ENCODE results near the gene SSBP3.
"Not testable (repeated sequence)": the region's sequence is repeated elsewhere in the genome, so short reads cannot be mapped to it uniquely, and the experiment has no call there.

Gene SSBP3

DNA sequence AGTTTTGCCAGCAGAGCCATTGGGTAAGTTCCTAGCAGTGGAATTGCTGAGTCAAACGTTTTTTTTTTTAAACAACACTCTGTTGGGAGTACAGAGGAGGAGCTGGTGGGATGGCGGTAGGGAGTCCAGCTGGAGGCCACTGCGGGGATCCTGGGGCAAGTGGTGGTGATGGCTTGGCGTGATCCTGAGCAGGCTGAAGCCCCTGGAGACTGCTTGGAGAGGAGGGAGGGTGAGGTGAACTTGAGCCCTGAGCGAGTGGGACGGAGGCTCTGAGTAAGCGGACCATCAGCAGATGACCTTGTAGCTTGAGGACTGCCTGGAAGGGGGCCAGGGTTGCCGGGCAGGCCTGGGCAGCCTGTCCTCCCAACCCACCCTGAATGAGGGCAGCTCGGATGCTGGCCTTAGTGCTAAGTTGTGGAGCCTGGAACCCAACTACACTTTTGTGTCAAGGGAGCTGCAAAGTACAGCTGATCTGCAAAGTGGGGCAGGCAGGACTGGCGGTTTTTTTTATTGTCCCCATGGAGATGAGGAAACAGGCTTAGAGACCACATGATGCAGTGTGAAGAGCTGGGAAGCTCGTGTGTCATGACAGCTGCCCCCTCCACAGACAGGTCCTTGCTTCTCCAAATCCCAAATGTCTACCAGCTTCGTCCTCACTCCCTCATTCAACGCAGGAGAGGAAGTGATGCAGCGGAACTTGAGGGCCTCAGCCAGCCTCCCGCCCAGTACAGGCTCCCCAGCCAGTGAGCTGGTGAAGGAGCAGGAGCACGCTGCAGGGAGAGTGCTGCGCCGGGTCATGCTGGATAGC lies 186.0 kb downstream of the SSBP3 start:
- no peak for DNase-seq (ENCODE audit: low read depth)

GRCh38 chr1:54219688-54220003 lies 186.5 kb downstream of the SSBP3 start:
- no peak for DNase-seq (ENCODE audit: low read depth)

DNA sequence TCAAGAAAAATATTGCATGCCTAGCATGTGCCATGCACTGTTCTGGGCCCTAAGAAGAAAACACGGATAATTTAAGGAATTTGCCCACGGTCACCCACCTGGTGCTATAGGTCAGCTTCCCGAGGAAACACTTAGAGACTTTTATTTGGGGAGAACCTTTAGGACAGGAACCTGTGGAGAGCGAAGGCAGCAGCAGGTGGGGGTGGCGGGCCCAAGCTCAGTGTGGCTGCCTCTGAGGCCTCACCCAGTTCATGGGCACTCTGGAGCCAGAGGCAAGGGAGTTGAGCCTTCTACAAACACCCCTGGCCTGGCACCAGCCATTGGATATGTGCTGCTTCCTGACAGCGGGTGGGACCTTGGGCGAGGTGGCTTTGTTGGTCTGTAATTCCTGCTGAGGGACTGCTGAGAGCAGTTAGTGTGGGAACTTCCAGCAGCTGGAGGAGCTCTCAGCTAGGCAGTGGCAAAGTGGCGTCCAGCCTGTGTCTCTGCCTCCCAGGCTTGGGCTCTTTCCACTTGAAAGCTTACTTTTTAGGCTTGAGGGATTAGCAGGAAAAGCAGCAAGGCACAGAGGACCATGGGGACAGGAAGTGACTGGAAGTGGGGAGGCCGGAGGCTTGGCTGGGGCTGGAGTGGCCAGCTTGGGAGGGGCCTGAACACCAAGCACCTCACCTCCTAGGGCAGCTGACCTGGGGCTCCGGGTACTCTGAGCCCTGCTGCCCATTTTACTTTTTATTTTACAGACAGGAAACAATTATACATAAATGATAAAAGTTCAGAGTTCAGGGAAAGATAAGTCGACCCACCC lies 187.1 kb downstream of the SSBP3 start:
- no peak for DNase-seq (ENCODE audit: low read depth)

GRCh38 chr1:54215523-54215922 lies 190.7 kb downstream of the SSBP3 start:
- DNase-seq (ENCODE audit: low read depth): no peak

GRCh38 chr1:54212872-54213271 lies 193.3 kb downstream of the SSBP3 start:
- DNase-seq (ENCODE audit: low read depth): no peak

DNA sequence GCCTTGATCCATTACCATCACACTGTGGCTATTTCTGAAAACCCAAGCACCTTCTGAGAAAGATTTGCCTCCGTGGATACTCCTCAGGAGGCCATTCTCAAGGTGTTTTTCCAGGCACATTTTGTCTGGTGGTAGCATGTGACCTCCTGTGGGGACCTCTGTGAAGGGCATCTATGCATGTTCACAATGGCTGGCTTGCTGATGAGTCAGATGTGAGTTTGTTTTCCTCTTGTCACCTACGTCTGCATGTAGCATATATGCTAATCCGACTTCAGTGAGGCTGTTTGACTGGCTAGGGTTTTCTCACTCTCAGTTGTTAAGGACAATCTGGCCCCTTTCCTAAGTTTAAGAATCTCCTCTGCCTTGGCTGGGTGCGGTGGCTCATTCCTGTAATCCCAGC lies 198.3 kb downstream of the SSBP3 start:
- DNase-seq (ENCODE audit: low read depth): not testable (repeated sequence)

GRCh38 chr1:54207287-54207686 lies 198.9 kb downstream of the SSBP3 start:
- no peak for DNase-seq (ENCODE audit: low read depth)

DNA sequence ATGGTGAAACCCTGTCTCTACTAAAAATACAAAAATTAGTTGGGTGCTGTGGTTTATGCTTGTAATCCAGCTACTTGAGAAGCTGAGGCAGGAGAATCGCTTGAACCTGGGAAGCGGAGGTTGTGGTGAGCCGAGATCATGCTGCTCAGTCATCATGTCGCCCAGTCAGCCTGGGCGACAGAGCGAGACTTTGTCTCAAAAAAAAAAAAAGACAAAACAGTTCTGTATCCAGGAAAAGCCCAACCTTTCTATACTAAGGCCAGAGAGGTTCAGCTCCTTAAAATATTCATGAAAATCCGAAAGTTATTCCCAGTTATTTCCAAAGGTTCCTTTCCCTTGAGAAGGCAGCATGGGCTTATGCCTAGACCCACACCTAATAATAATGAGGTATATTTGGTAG lies 202.0 kb downstream of the SSBP3 start:
- DNase-seq (ENCODE audit: low read depth): no peak

DNA sequence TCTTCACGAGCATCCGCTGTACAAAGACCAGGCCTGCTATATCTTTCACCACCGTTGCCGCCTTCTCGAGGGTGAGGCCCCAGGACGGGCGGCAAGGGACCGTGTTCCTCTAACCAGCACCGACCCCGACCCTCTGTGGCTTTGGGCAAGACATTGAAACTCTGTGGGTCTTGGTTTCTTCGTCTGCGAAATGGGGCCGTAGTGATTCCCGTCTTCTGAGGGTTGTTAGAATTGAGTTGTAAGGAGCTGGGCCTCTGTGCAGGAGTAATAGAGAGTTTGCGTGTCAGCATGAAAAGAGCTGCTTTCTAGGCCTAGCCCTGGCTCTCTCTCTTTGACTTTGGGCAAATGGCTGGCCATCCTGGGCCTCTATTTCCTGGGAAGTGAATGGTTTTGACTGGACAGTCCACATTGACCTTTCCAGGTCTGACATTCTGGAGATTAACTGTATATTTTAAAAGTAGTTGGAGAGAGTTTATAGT lies 205.6 kb downstream of the SSBP3 start:
- no peak for DNase-seq (ENCODE audit: low read depth)

- DNase-seq (ENCODE audit: low read depth): peak; percentile 72
These were observed 206.3 kb downstream of the SSBP3 start, which contains the start of the genes CYB5RL and MRPL37 for GRCh38 chr1:54199765-54200518. CYB5RL (minus strand) TSS chr1:54200030; CDS start chr1:54195616, 4,414 bp downstream. MRPL37 (plus strand) TSS chr1:54200167; CDS start chr1:54200244, 77 bp downstream.

DNA sequence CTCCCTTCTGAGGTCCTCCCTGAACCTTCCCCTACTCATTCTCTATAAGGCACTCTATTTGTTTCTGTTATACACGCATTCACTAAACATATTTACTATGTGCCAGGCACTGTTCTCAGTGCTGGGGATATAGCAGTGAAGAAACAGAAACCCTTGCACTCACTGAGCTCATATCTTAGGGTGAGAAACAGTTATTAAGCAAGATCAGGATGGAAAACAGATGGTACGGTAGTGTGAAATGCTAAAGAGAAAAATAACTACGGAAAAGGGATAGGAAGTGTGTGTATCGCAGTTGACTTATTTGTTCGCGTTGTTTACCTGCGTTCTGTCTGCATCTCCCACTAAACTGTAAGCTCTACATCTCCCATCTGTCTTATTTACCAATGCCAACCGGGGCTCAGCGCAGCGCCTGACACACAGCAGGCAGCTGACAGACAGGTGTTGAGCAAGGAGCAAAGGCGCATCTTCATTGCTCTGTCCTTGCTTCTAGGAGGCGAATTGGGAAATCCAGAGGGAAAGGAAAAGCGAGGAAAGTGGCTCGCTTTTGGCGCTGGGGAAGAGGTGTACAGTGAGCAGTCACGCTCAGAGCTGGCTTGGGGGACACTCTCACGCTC lies 206.9 kb downstream of the SSBP3 start:
- no peak for DNase-seq (ENCODE audit: low read depth)

GRCh38 chr1:54193453-54193852 lies 212.7 kb downstream of the SSBP3 start:
- no peak for DNase-seq (ENCODE audit: low read depth)

DNA sequence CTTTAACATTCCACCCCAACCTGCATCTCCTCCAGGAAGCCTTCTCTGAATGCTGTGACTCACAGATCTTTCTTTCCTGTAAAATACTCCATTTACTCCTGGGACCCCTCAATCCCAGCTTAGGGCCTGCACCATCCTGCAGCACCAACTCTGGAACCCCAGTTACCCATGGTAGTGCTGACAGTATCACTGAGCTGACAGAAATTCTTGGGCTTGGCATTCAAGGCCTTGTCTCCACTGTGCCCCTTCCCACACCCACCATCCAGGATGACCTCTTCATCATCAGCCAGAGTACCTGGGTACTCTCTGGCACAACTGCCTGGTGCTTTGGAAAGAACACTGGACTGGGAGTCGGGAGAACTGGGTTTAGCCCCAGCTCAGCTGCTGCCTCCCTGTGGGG lies 214.7 kb downstream of the SSBP3 start:
- DNase-seq (ENCODE audit: low read depth): no peak

GRCh38 chr1:54190526-54190925 lies 215.7 kb downstream of the SSBP3 start:
- DNase-seq (ENCODE audit: low read depth): no peak

GRCh38 chr1:54188291-54188690 lies 217.9 kb downstream of the SSBP3 start:
- no peak for DNase-seq (ENCODE audit: low read depth)

GRCh38 chr1:54186056-54186455 lies 220.1 kb downstream of the SSBP3 start:
- no peak for DNase-seq (ENCODE audit: low read depth)

DNA sequence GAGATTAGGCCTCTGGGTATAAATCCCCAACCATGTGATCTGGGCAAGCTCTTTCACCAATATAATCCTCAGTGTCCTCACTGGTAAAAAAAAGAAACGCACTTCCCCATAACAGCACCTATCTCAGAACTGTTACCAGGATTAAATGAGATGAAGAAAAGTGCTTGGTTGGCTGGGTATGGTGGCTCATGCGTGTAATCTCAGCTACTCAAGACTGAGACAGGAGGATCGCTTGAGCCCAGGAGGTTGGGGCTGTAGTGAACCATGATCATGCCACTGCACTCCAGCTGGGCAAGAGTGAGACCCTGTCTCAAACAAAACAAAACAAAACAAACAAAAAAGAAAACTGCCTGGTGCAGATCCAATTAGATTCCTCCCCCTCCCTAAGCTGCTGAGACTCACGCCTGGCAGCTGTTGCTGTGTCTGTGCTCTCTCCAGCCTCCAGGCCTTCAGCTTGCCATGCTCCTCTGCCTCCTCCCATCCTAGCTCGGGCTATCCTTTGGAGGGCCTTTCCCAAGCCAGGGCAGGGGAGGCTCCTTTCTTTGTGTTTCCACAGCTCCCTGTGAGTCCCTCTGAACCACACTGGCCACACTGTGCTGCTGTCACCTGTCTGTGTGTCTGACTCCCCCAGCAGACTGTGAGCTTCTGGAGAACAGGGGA lies 225.4 kb downstream of the SSBP3 start:
- DNase-seq (ENCODE audit: low read depth): no peak

- no peak for DNase-seq (ENCODE audit: low read depth)
These were observed 227.7 kb downstream of the SSBP3 start for GRCh38 chr1:54178296-54179070.

GRCh38 chr1:54177726-54178125 lies 228.5 kb downstream of the SSBP3 start:
- DNase-seq (ENCODE audit: low read depth): no peak

DNA sequence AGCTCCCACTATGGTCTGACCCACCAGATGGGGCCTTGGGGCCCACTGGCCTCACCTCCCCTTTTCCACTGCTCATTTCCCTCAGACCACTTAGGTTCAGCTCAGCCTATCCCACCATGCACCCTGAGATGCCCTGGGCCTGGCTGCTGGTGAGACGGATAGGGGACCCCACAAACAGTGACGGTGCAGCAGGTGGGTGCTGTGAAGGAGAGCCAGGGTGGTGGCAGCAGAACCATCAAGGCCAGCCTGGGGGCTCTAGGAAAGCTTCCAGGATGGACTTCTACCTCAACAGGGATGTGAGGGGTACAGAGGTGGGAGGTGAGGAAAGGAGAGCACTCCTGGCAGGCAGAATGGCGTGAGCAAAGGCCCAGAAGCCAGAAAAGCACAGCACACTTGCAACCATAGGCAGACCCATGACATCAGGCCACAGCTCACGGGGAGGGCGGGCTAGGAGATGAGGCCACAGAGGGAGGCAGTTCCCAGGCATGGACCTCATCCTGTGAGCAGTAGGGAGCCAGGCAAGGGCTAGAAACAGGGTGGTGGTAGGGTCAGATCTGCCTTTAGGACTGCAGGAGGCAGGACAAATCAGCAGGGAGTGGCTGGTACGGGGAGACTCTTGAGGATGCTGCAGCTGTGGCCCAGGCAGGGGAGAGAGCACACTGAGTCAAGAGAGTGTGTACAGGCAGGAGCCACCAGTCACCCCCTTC lies 229.4 kb downstream of the SSBP3 start:
- DNase-seq (ENCODE audit: low read depth): no peak
